ENCODE measurements around the gene TOX3.

TOX3 gene

DNA sequence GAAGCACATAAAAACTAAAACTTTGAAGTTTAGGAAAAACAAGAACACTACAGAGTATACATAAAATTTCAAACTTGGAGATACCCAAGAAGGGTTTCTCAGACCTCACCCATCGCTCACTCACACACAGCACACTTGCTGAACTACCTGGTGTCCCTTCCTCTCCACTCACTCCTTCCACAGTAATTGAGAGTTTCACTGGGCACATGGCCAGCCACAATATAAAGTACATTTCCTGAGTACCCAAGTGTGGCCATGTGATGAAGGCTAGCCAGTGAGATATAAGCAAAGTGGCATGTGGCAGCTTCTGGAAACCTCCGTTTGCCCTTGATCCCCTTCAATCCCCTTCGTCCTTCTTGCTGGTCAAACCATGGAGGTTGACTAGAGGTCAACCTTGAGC is 11.9 kb downstream of the TOX3 start:
- FAIRE-seq = no peak

DNA sequence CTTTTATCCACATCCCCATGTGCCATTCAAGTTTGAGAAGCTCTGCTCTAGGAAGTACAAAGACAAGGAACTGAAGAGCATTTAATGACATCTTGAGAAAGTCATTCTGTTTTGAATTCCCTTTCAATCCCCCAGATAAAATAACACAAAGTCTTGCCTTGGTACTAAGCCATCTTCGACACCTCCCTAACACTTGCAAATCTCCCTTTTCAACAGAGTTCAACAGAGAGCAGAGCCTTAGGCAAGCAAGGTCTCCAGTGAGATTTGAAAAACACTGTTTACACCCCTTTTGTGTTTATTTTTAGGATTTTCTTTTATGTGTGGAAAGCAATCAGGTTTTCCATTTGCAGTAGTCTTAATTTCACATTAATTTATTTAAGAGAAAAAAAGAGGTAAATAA is 13.6 kb downstream of the TOX3 start:
- FAIRE-seq = no peak

DNA sequence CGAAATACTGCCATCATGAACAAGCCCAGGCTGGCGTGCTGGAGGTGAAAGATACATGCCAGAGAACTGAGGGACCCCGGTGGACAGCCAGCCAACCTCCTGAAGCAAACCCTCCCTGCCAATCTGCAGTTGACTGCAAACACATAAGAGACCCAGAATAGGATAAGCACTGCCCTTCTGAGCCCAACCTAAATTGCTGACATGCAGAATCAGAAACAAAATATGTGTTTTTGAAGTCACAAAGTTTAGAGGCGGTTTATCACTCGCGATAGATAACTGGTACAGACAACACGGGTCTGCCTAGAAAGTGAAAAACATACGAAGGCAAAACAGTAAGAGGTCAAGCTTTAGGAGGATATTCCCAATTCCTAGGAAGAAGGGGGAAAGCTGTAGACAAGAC is 14.6 kb downstream of the TOX3 start:
- FAIRE-seq = no peak

- FAIRE-seq = no peak
These were observed 17.7 kb downstream of the TOX3 start for GRCh38 chr16:52529226-52529625.

DNA sequence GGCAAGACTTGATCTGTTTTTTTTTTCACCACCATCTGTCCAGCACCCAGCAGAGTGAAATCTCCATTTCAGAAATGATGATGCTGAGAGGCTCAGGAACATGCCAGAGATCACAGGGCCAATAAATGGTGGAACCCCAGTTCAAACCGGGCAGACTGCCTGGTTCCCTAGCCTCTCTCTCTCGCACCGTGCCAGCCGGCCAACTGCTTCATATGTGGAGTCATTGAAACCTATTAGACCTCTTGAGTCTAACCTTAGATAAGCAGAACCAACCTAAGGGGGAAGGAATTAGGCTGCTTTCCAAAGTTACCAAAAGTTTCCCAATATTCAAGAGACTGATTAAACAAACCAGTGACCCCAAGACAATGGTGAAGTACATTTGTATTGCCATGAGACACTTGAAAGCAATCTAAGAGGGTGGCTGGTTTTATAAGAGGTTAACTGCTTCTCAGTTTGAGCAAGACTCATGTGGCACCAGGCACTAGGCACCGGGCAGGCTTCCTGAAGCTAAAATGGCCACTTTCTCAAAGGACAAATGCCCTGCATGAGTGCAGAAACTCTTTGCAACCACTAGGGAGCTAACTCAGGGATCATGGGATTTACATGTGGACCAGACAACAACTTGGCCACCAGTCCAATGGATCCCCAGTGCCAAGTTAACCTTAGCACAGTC is 18.4 kb downstream of the TOX3 start:
- FAIRE-seq = no peak

GRCh38 chr16:52526830-52527229 is 20.1 kb downstream of the TOX3 start:
- FAIRE-seq = no peak

DNA sequence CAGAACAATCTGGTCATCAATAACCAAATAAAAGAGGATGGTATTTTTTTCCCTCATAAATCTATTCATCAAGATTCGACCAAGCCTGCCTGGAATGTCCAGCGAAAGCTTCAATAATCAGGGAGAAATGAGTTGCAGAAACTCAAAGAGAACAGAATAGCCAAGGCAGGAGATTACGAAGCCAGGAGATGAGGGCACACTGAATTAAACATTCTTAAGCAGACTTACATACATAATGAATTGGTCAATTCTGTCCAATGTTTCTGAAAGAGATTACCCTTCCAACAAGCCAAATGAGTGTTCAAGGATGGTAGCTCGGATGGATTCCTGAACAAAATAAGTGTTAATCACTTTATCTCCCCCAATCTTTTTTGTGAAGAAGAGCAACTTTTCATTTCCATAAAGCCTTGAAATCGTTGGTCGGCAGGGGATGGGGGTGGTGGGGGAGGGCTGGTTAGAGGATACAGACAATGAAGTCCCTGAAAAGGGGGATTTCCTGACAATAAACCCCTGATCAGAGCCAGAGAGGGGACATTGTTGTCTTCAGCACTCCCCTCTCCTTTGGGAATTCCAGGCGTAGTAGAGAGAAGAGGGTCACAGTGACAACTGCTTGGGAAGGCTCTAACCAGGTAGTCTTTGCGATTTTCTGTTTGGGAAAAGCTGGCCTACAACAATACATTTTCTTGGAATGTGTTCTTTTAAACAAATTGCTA is 20.7 kb downstream of the TOX3 start:
- no peak for FAIRE-seq

DNA sequence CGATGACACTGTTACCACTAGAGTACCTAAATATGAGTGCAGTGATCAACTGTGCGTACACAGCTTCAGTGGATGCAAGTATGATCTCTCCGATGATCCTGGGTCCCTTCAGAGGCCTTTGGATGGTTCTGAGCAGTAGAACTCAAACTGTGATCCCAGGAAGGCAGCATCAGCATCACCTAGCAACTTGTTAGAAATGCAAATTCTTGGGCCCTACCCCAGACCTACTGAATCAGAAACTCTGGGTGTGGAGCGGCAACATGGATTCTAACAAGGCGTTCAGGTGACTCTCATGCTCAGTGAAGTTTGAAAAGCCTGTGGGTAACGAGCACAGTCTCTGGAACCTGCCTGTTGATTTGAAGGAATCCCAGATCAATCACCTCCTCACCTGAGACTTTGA is 25.4 kb downstream of the TOX3 start:
- no peak for FAIRE-seq

DNA sequence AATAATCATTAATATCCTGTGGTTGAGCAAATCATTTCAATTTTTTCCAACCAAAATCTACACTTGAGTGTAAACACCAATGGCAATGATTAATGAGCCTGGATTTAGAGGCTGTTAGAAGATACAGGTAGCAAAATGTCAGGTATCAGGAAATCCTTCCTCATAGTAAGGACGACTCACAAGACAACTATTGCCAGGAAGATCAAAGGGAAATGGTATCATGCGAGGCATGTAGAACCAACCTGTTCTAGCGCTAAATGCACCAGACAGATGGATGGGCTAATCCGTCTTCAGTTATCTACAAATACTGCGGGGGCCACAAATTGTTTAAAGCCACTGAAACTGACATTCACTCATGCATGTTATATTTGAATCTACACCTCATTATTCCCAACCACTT is 28.1 kb downstream of the TOX3 start:
- no peak for FAIRE-seq

DNA sequence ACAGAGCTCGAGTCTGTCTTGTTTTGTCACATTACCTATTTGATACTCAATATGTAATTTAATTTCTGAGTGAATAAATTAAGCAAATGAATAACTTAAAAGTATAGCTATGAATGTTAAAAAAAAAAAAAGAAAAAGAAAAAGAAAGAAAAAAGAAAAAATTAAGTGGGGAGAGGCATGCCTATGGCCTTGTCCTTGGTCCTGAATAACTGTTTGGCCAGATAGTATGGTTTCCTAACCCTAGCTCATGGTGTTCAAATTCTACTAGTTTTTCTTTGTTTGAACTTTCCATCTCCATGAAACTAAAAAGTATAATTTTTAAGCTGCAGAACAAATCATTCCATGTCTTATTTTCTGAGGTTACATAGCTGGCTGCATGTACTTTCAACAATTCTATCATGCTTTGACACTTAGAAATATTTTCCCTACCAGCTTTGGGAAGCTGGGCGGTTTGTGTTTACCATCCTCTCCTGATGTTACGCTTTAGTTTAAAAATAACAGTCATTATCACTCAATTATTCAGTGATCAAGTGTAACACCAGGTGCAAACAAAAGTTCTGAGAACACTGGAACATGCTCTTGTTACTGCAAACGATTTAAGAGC is 31.8 kb downstream of the TOX3 start:
- no peak for FAIRE-seq

DNA sequence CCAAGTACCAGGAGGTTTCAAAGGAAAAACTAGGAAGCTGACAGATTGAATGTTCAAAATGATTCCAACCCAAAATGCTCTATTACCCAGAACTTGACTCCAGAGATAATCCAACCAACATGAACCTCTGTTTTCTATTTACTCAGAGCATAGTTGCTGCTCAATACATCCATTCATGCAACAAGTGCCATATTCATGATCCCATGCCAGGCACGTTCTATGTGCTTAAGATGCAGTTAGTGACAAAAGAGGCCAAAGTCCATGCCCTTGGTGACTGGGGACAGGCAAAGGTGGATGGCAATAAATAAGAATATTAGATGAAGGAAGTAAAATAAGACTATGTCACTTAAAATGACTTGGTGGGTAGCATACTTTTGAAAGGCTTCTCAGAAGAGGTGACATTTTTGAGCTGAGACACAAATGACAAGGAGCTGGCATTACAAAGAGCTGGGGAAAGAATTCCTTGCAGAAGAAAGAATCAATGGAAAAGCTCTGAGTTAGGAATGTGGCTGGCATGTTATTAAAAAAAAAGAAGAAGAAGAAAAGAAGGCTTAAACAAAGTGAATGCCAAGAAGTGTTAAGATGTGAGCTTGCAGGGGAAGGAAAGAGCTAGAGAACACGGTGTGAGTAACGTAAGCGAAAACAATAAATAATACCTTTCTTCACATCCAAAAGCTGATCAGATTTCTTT is 34.5 kb downstream of the TOX3 start:
- no peak for FAIRE-seq

- no peak for FAIRE-seq
These were observed 45.2 kb downstream of the TOX3 start for GRCh38 chr16:52501746-52502145.

DNA sequence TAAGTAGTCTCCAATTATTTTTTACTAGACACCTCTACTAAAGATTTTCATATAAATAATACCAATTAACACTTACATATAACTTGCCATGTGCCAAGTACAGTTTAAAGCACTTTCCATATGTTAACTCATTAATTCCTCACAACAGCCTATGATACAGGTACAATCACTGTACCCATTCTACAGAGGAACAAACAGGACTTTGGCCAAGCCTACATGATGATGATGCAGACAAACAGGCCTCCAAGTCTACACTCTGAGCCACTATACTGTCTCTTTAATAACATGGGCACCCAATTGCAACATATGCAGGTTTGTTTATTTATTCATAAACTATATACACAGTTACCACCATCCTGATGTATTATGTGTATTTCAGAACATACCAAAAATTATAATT is 46.0 kb downstream of the TOX3 start:
- FAIRE-seq = no peak

GRCh38 chr16:52499060-52499440 is 47.9 kb downstream of the TOX3 start:
- FAIRE-seq = no peak

DNA sequence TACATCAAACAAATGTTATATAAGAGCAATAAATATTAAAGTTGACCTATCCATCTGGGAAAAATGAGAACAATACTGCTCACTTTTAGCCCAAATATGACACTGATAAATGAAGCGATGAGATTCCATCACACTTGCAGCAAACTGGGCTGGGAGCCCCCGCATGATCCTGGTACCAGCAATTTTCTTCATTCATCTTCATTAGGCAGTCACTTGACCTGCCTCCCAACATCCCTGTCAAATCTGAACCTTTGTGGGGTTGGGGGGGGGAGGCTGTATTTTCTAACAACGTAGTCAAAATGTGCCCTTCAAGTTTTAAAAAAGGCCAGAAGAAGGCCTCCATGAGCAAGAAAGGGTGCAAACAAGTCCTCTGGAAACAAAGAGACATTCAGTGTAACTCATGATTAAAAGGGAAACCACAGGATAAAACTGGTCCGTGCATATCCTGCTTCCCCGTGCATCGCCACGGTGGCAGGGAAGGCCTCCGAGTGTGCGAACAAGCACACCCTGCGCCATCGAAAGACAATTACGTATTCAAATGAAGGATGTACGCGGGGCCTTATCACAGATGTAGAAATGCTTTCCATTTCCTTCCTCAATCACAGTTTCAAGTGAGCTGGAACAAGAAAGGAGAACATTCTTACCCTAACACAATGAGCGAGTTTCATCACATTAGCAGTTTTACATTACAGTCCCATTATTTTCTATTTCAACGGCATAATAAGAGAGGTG is 48.4 kb downstream of the TOX3 start:
- FAIRE-seq = no peak

- no peak for FAIRE-seq
These were observed 49.7 kb downstream of the TOX3 start for GRCh38 chr16:52497067-52497816.

DNA sequence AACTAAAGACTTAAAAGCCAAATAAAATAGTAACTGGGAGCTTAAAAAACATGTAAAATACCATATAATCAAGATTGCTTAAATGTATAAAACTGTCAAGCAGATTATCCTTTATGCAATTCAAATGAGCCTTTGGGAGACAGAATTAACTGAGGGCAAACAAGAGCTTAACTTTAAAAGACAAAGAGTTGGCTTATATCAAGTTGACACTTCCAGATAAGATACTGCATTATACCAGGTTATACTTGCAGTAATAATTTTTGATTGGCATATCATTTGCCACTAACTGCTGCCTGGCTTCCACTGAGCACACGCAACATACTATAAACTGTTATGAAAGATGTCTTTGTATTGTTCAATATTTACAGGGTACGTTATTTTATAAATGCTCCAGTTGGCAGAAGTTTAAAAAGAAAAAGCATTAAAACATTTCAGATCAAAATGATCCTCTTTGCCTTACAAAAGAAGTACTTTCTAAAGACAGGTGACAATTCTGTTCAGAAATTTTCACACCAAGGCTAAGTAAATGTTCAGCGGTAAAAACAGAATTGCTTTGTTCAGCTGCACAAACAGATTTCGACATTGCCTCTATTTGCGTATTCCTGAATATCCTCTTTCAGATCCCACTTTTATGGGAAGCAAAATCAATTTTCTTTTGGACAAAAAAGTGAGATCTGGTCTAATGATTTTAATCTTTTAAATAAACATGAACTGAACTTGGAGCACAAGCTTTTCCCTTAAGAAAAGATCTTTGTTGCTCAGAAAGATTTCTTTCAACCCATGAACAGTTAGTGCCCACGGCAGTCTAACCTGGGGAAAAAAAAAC is 50.7 kb downstream of the TOX3 start:
- no peak for FAIRE-seq

DNA sequence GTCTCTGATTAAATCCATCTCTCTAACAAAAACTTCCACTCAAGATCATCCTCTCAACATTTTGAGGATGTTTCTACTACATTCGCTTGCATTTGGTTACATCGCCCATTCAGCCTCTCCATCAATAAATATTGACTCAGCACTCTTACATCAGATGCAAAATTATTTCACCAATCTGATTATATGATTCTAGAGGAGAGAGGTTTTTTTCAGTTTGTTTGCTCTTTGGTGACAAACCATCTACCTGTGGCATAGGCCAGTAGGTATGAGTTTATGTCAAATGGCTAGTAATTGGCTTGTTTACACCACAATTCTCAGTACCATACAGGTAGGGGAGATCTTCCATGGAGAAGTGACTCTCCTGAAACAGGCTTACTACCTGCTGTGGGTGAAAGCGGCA is 52.3 kb downstream of the TOX3 start:
- FAIRE-seq = no peak

- no peak for FAIRE-seq
These were observed 52.8 kb downstream of the TOX3 start for GRCh38 chr16:52494145-52494544.

- FAIRE-seq = no peak
These were observed 54.1 kb downstream of the TOX3 start for GRCh38 chr16:52492789-52493357.

- FAIRE-seq = no peak
These were observed 55.7 kb downstream of the TOX3 start for GRCh38 chr16:52491216-52491615.
